HepG2 (cell line): ENCODE data around the gene VWA3A. TPM values are rescaled to one million over a fixed set of nuclear protein-coding genes. Genes with fewer than 3 reads are reported as not detected.

Experiments
- CTCF ChIP-seq: sonication (generic); formaldehyde crosslinking; IDR thresholded peaks from 2 replicates; pipeline ENCODE4 v1.5.0; 2020; ENCODE audit warnings: mild to moderate bottlenecking, missing genetic modification reagents, moderate library complexity
- FOXO1 ChIP-seq: sonication (generic); formaldehyde crosslinking; IDR thresholded peaks from 2 replicates; pipeline ENCODE4 v1.4.0; 2020; ENCODE audit warnings: missing genetic modification reagents
- GATAD1 ChIP-seq: IDR thresholded peaks from 2 replicates; pipeline ENCODE4 v1.6.1; 2016; ENCODE audit warnings: missing genetic modification reagents, missing compliant biosample characterization
- GPN1 ChIP-seq: sonication (generic); formaldehyde crosslinking; IDR thresholded peaks from 2 replicates; pipeline ENCODE4 v1.5.1; 2020; ENCODE audit warnings: missing genetic modification reagents, borderline replicate concordance
- HDAC2 ChIP-seq: sonication (generic); formaldehyde crosslinking; IDR thresholded peaks from 2 replicates; pipeline ENCODE4 v1.4.0; 2020; ENCODE audit warnings: missing genetic modification reagents
- MAX ChIP-seq: IDR thresholded peaks from 2 replicates; pipeline ENCODE4 v1.6.1; 2012; ENCODE audit warnings: inconsistent platforms
- MIER2 ChIP-seq: IDR thresholded peaks from 2 replicates; pipeline ENCODE4 v1.6.1; 2016; ENCODE audit warnings: missing biosample characterization, missing genetic modification reagents
- NR1H2 ChIP-seq: sonication (generic); formaldehyde crosslinking; IDR thresholded peaks from 2 replicates; pipeline ENCODE4 v1.8.1; 2022; ENCODE audit warnings: low read depth, missing genetic modification reagents, borderline replicate concordance
- PHF21A ChIP-seq: sonication (generic); formaldehyde crosslinking; IDR thresholded peaks from 2 replicates; pipeline ENCODE4 v1.5.0; 2020; ENCODE audit warnings: mild to moderate bottlenecking, missing genetic modification reagents
- PITX1 ChIP-seq: sonication (generic); formaldehyde crosslinking; IDR thresholded peaks from 2 replicates; pipeline ENCODE4 v1.5.1; 2020; ENCODE audit warnings: mild to moderate bottlenecking, missing genetic modification reagents
- SMC3 ChIP-seq: IDR thresholded peaks from 2 replicates; pipeline ENCODE4 v1.6.1; 2011; ENCODE audit warnings: low read length, improper control_type of control experiment
- THAP11 ChIP-seq: IDR thresholded peaks from 2 replicates; pipeline ENCODE4 v1.6.1; 2016; ENCODE audit warnings: missing biosample characterization, missing genetic modification reagents
- ZBED4 ChIP-seq: sonication (generic); formaldehyde crosslinking; IDR thresholded peaks from 2 replicates; pipeline ENCODE4 v1.4.0; 2020; ENCODE audit warnings: missing genetic modification reagents, borderline replicate concordance
- ZBTB43 ChIP-seq: sonication (generic); formaldehyde crosslinking; conservative IDR thresholded peaks from 2 replicates; pipeline ENCODE4 v1.4.0; 2020; ENCODE audit warnings: missing genetic modification reagents
- ZNF501 ChIP-seq: sonication (generic); formaldehyde crosslinking; IDR thresholded peaks from 2 replicates; pipeline ENCODE4 v1.5.1; 2020; ENCODE audit warnings: mild to moderate bottlenecking, moderate library complexity, missing genetic modification reagents
- ZSCAN9 ChIP-seq: IDR thresholded peaks from 2 replicates; pipeline ENCODE4 v1.6.1; 2016; ENCODE audit warnings: borderline replicate concordance
- polyA plus RNA-seq, 8 experiments: library from polyadenylated mRNA; depleted of rRNA in 3 of 8; stranded (reverse) in 7 of 8; unstranded in 1 of 8; fragments of >200 nt; fragmentation: Illumina TruSeq in 4 of 8; extraction: Trizol in 4 of 8; gene quantifications; 2 replicates each; pipeline versions ENCODE4 v1.2.1 to v1.2.3, GENCODE V29; 2011 to 2016; ENCODE audit warnings: low read depth in 4 of 8, missing spikeins in 1 of 8, mixed read lengths in 1 of 8; ENCODE audit not compliant: insufficient read depth in 1 of 8
- total RNA-seq, 5 experiments: library from RNA; depleted of rRNA; stranded (reverse); fragments of >200 nt; fragmentation: Illumina TruSeq; extraction: Trizol; gene quantifications; 2 replicates each; pipeline ENCODE4 v1.2.3, GENCODE V29; 2016; ENCODE audit warnings: low read depth in 1 of 5

Gene VWA3A
- total and polyA plus RNA-seq, 2 of the 13 experiments (the other 11 are each of a cell fraction or from before 2014, with no cell fraction given) = 0.03 to 0.07 TPM

GRCh38 chr16:22098405-22099255, 6.3 kb downstream of the VWA3A start (continued):
- TF ChIP-seq GATAD1 (CRISPR knock-in tag) (0 out of 2 replicates have a peak, but pooled peaks have one; percentile 49), ZSCAN9 (peak; percentile 28; the same call in 1 of the 2 replicates), PHF21A (CRISPR knock-in tag) (peak; percentile 4; the same call in 1 of the 2 replicates), SMC3 (peak; percentile 75), HDAC2 (CRISPR knock-in tag) (peak; percentile 41; the same call in 1 of the 2 replicates), MIER2 (0 out of 2 replicates have a peak, but pooled peaks have one; percentile 18), GPN1 (CRISPR knock-in tag) (no peak), ZNF501 (0 out of 2 replicates have a peak, but pooled peaks have one; percentile 28), FOXO1 (peak; percentile 38; the same call in 1 of the 2 replicates), MAX (no peak), CTCF (CRISPR knock-in tag) (peak; percentile 95), NR1H2 (no peak), THAP11 (CRISPR knock-in tag) (0 out of 2 replicates have a peak, but pooled peaks have one; percentile 28), ZBTB43 (CRISPR knock-in tag) (no peak), ZBED4 (CRISPR knock-in tag) (0 out of 2 replicates have a peak, but pooled peaks have one; percentile 57), PITX1 (CRISPR knock-in tag) (0 out of 2 replicates have a peak, but pooled peaks have one; percentile 39)
